ENCODE results near the gene FBXW12. TPM values are rescaled to one million over a fixed set of nuclear protein-coding genes. Genes with fewer than 3 reads are reported as not detected.

The FBXW12 gene
- total RNA-seq, 2 experiments from 2014 or later, result not detected

GRCh38 chr3:48414376-48415250 is 42.6 kb downstream of the FBXW12 start:
- DNase-seq, result no peak
- Mint-ChIP-seq H3K27me3 (no peaks in the 10 kb centered on the region), H3K4me3 (no peak overlapping the region), H3K9me3 (no peaks in the 10 kb centered on the region), H3K27ac (no peak overlapping the region), H3K4me1 (ENCODE audit: low read depth) (no peaks in the 10 kb centered on the region), H3K36me3 (ENCODE audit: low read depth) (no peaks in the 10 kb centered on the region)
- ATAC-seq, result no peak
- no peak for TF ChIP-seq CTCF (IDR thresholded peaks at IDR 0.05)
- CTCF ChIA-PET, result interaction anchor here (0.7 to 1.6 kb wide), 4 partner anchors 14 to 221 kb away, joined by 3 to 9 read pairs (median 5); partner anchors contain the start of gene SLC26A6
- POLR2A ChIA-PET, result interaction anchor here (0.6 kb wide), 2 partner anchors 31 to 279 kb away, joined by 3 to 9 read pairs; no protein-coding TSS in a partner anchor
- intact Hi-C loops (cut with micrococcal nuclease), result no loop called here

GRCh38 chr3:48415251-48415953 is 43.4 kb downstream of the FBXW12 start:
- H3K27ac Mint-ChIP-seq, result no peak overlapping the region
- ATAC-seq, result no peak
- H3K4me3 Mint-ChIP-seq, result no peak overlapping the region
- H3K27me3 Mint-ChIP-seq, result no peaks in the 10 kb centered on the region
- intact Hi-C loops (cut with micrococcal nuclease), result no loop called here
- H3K9me3 Mint-ChIP-seq, result no peaks in the 10 kb centered on the region
- TF ChIP-seq CTCF (IDR thresholded peaks at IDR 0.05), result no peak
- DNase-seq, result no peak
- no peaks in the 10 kb centered on the region for H3K36me3 Mint-ChIP-seq (ENCODE audit: low read depth)
- ChIA-PET POLR2A (no interaction called here), CTCF (interaction anchor here (0.7 to 1.6 kb wide), 4 partner anchors 15 to 220 kb away, joined by 3 to 9 read pairs (median 5); partner anchors contain the start of gene SLC26A6)
- no peaks in the 10 kb centered on the region for H3K4me1 Mint-ChIP-seq (ENCODE audit: low read depth)

GRCh38 chr3:48416091-48416505 is 44.1 kb downstream of the FBXW12 start:
- Mint-ChIP-seq H3K4me3 (no peak overlapping the region), H3K27ac (no peak overlapping the region), H3K27me3 (no peaks in the 10 kb centered on the region), H3K4me1 (ENCODE audit: low read depth) (no peaks in the 10 kb centered on the region), H3K9me3 (no peaks in the 10 kb centered on the region), H3K36me3 (ENCODE audit: low read depth) (no peaks in the 10 kb centered on the region)
- ChIA-PET CTCF (interaction anchor here (4.4 kb wide), 1 partner anchor 20 kb away, joined by 27 read pairs; no protein-coding TSS in a partner anchor), POLR2A (interaction anchor here (0.6 kb wide), 1 partner anchor 18 kb away, joined by 3 read pairs; no protein-coding TSS in a partner anchor)
- intact Hi-C loops (cut with micrococcal nuclease), result no loop called here
- TF ChIP-seq CTCF (IDR thresholded peaks at IDR 0.05), result no peak
- no peak for ATAC-seq
- DNase-seq, result no peak

- no peaks in the 10 kb centered on the region for H3K27me3 Mint-ChIP-seq
- intact Hi-C loops (cut with micrococcal nuclease), result no loop called here
- DNase-seq, result no peak
- no peaks in the 10 kb centered on the region for H3K9me3 Mint-ChIP-seq
- ATAC-seq, result no peak
- H3K36me3 Mint-ChIP-seq (ENCODE audit: low read depth), result no peaks in the 10 kb centered on the region
- no peak for TF ChIP-seq CTCF (IDR thresholded peaks at IDR 0.05)
- ChIA-PET POLR2A (interaction anchor here (0.6 kb wide), 1 partner anchor 18 kb away, joined by 3 read pairs; no protein-coding TSS in a partner anchor), CTCF (interaction anchor here (4.4 kb wide), 1 partner anchor 20 kb away, joined by 27 read pairs; no protein-coding TSS in a partner anchor)
- no peaks in the 10 kb centered on the region for H3K4me1 Mint-ChIP-seq (ENCODE audit: low read depth)
- H3K27ac Mint-ChIP-seq, result no peak overlapping the region
- H3K4me3 Mint-ChIP-seq, result no peak overlapping the region
Observed at GRCh38 chr3:48416546-48416945, 44.5 kb downstream of the FBXW12 start.
